ENCODE measurements around the gene SLC4A2.
"Not testable (repeated sequence)": the region's sequence is repeated elsewhere in the genome, so short reads cannot be mapped to it uniquely, and the experiment has no call there.

The SLC4A2 gene

GRCh38 chr7:151059367-151060112 is at the start of gene SLC4A2:
Gene SLC4A2 (plus strand): TSS chr7:151059589. CDS start chr7:151061988, 2,399 bp downstream.
- in situ Hi-C loops (cut with MboI; ENCODE audit: low sequenced_read_pairs): no loop called here

- in situ Hi-C loops (cut with MboI; ENCODE audit: low sequenced_read_pairs): no loop called here
Observed at GRCh38 chr7:151010037-151010306, 49.4 kb upstream of the SLC4A2 start.

GRCh38 chr7:151010307-151011096 is 48.9 kb upstream of the SLC4A2 start:
- in situ Hi-C loops (cut with MboI; ENCODE audit: low sequenced_read_pairs): no loop called here

GRCh38 chr7:151011097-151011409 is 48.3 kb upstream of the SLC4A2 start:
- in situ Hi-C loops (cut with MboI; ENCODE audit: low sequenced_read_pairs): no loop called here

GRCh38 chr7:151011616-151012015 is 47.8 kb upstream of the SLC4A2 start:
- in situ Hi-C loops (cut with MboI; ENCODE audit: low sequenced_read_pairs): not testable (repeated sequence)

GRCh38 chr7:151012031-151012692 is 47.2 kb upstream of the SLC4A2 start:
- in situ Hi-C loops (cut with MboI; ENCODE audit: low sequenced_read_pairs): no loop called here

GRCh38 chr7:151012911-151013347 is 46.5 kb upstream of the SLC4A2 start:
- in situ Hi-C loops (cut with MboI; ENCODE audit: low sequenced_read_pairs): no loop called here

GRCh38 chr7:151013356-151013732 is 46.0 kb upstream of the SLC4A2 start:
- in situ Hi-C loops (cut with MboI; ENCODE audit: low sequenced_read_pairs): no loop called here

GRCh38 chr7:151013733-151014497 is 45.5 kb upstream of the SLC4A2 start:
- in situ Hi-C loops (cut with MboI; ENCODE audit: low sequenced_read_pairs): no loop called here

- in situ Hi-C loops (cut with MboI; ENCODE audit: low sequenced_read_pairs): no loop called here
Observed at GRCh38 chr7:151014950-151015349, 44.4 kb upstream of the SLC4A2 start.

- in situ Hi-C loops (cut with MboI; ENCODE audit: low sequenced_read_pairs): no loop called here
Observed at GRCh38 chr7:151015967-151016366, 43.4 kb upstream of the SLC4A2 start.

- in situ Hi-C loops (cut with MboI; ENCODE audit: low sequenced_read_pairs): no loop called here
Observed at GRCh38 chr7:151016505-151016904, 42.9 kb upstream of the SLC4A2 start.

GRCh38 chr7:151016942-151017341 is 42.4 kb upstream of the SLC4A2 start:
- in situ Hi-C loops (cut with MboI; ENCODE audit: low sequenced_read_pairs): no loop called here

GRCh38 chr7:151017370-151017952 is 41.9 kb upstream of the SLC4A2 start:
- in situ Hi-C loops (cut with MboI; ENCODE audit: low sequenced_read_pairs): no loop called here

- in situ Hi-C loops (cut with MboI; ENCODE audit: low sequenced_read_pairs): no loop called here
Observed at GRCh38 chr7:151017953-151018420, 41.4 kb upstream of the SLC4A2 start.

- in situ Hi-C loops (cut with MboI; ENCODE audit: low sequenced_read_pairs): no loop called here
Observed at GRCh38 chr7:151018421-151019129, 40.8 kb upstream of the SLC4A2 start.

- in situ Hi-C loops (cut with MboI; ENCODE audit: low sequenced_read_pairs): no loop called here
Observed at GRCh38 chr7:151019130-151019447, 40.3 kb upstream of the SLC4A2 start.

GRCh38 chr7:151020231-151020630 is 39.2 kb upstream of the SLC4A2 start:
- in situ Hi-C loops (cut with MboI; ENCODE audit: low sequenced_read_pairs): no loop called here

- in situ Hi-C loops (cut with MboI; ENCODE audit: low sequenced_read_pairs): no loop called here
Observed at GRCh38 chr7:151023232-151023631, 36.2 kb upstream of the SLC4A2 start.

GRCh38 chr7:151024435-151025056 is 34.8 kb upstream of the SLC4A2 start, which contains the start of gene ATG9B:
Gene ATG9B (minus strand): TSS chr7:151024494. CDS start chr7:151024423, 71 bp downstream.
- in situ Hi-C loops (cut with MboI; ENCODE audit: low sequenced_read_pairs): no loop called here
